ENCODE data around the gene SH2D6. TPM values are rescaled to one million over a fixed set of nuclear protein-coding genes. Genes with fewer than 3 reads are reported as not detected.

The SH2D6 gene
- total and polyA plus RNA-seq, 8 donors = 0.42 to 1.3 (median 0.80) TPM

- Histone ChIP-seq H3K27ac (no peak overlapping the region), H3K36me3 (no peaks in the 10 kb centered on the region), H3K27me3 (no peaks in the 10 kb centered on the region), H3K4me3 (no peak overlapping the region), H3K9me3 (no peaks in the 10 kb centered on the region), H3K4me1 (no peaks in the 10 kb centered on the region)
- intact Hi-C loops (cut with DNase I) = no loop called here
- no peak for DNase-seq
- ATAC-seq = no peak
- TF ChIP-seq, protein P1, sequence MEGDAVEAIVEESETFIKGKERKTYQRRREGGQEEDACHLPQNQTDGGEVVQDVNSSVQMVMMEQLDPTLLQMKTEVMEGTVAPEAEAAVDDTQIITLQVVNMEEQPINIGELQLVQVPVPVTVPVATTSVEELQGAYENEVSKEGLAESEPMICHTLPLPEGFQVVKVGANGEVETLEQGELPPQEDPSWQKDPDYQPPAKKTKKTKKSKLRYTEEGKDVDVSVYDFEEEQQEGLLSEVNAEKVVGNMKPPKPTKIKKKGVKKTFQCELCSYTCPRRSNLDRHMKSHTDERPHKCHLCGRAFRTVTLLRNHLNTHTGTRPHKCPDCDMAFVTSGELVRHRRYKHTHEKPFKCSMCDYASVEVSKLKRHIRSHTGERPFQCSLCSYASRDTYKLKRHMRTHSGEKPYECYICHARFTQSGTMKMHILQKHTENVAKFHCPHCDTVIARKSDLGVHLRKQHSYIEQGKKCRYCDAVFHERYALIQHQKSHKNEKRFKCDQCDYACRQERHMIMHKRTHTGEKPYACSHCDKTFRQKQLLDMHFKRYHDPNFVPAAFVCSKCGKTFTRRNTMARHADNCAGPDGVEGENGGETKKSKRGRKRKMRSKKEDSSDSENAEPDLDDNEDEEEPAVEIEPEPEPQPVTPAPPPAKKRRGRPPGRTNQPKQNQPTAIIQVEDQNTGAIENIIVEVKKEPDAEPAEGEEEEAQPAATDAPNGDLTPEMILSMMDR (IDR thresholded peaks at IDR 0.05) = no peak
Observed at GRCh38 chr2:85462322-85462721, 43.8 kb downstream of the SH2D6 start.

DNA sequence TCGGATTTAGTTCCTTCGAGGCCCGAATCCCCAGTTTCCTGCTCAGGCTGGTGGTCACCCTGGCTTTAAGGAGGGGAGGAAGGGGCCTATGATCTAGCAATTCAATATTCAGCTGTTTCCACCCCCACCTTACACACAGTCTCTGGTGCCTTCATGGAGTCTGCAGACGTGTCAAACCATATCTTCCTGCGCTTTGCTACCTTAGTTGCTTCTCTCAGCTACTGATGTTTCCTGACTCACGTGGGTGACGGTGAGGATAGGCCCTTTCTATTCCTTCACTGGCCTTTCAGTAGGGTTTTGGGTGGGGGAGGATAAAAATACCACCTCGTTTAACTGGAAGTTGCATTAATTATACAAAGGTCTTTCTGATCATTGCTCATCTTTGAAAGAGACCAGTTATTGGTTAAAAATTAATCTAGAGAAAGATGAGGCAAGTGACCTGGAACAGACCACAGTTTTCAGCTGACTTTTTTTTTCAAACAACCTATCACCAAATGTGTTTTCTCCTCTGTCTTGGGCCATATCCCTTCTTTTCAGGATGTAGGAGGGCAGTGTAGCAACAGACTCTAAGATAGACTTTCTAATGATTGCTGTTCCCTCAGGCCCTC, 49.7 kb downstream of the SH2D6 start:
- ATAC-seq (no peak), DNase-seq (no peak)
- TF ChIP-seq, protein P1 (IDR thresholded peaks at IDR 0.05) = no peak
- H3K4me1 ChIP-seq = peaks cover 0 to 11% of the 10 kb centered on the region in 2 donors
- intact Hi-C loops (cut with DNase I) = no loop called here
- no peak overlapping the region for H3K4me3 ChIP-seq
- H3K9me3 ChIP-seq = no peaks in the 10 kb centered on the region
- H3K27ac ChIP-seq = no peak overlapping the region
- H3K36me3 ChIP-seq = no peaks in the 10 kb centered on the region
- no peaks in the 10 kb centered on the region for H3K27me3 ChIP-seq

DNA sequence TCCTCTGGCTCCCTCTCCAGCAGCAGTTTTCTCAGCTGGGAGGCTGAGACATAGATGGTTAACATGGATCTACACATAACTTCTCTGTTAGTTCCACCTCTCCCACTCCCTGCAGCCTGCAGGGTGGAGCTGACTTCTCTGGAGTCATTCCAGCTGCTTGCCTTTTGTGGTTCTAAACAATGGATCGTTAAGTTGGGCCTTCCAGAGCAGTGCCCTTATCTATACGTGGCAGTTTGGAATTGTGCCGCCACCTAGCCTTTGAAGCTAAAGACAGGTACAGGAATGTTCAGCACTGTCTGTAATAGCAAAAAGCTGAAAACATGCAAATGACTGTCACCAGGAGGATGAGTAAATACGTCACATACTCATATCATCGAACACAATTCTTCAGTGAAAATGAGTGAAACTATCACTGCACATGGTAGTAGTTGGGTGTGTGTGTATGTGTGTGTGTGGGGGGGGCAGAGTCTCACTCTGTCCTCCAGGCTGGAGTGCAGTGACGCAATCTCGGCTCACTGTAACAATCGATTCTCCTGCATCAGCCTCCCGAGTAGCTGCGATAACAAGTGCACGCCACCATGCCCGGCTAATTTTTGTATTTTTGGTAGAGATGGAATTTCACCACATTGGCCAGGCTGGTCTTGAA, 50.3 kb downstream of the SH2D6 start:
- no peaks in the 10 kb centered on the region for H3K27me3 ChIP-seq
- peak; percentile 53 for ATAC-seq
- H3K27ac ChIP-seq = no peak overlapping the region
- no peak overlapping the region for H3K4me3 ChIP-seq
- TF ChIP-seq, protein P1 (IDR thresholded peaks at IDR 0.05) = no peak
- H3K9me3 ChIP-seq = no peaks in the 10 kb centered on the region
- intact Hi-C loops (cut with DNase I) = no loop called here
- peaks cover 0 to 11% of the 10 kb centered on the region in 2 donors for H3K4me1 ChIP-seq
- no peak for DNase-seq
- no peaks in the 10 kb centered on the region for H3K36me3 ChIP-seq

DNA sequence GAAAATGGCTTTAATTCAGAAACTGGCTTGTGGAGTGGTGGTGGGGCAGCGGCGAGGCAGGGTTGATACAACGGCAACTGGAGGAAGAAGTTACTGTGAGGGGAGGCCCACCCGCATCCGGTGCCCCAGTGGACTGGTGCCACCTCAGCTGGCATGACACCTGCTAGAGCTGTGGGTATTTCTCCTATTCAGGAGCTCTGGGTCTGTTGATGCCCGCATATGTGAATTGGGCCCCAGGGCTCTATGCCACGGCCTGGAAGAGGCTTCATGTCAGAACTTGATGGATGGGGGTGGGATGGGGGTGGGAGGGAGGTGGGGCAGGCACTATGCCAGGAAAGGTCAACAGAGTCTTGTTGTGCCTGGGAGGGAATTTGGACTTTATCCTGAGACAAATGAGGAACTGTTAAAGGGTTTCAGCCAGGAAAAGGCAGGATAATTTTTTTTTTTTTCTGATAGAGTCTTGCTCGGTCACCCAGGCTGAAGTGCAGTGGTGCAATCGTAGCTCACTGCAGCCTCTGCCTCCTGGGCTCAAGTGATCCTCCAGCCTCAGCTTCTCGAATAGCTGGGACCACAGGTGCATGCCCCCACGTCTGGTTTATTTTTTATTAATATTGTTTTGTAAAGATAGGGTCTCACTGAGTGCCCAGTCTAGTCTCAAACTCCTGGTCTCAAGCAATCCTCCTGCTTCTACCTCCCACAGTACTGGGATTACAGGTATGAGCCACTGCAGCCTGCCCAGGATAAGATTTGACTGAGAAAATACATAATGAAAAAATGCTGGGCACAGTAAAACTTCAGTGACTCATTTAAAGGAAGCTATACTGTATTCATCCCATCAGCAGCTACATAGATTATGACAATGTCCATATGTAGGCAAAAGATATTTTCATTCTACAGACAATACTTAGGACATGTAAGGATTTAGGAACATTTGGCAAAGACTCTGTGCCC, 52.6 kb downstream of the SH2D6 start:
- Histone ChIP-seq H3K4me1 (peaks cover 0 to 11% of the 10 kb centered on the region in 2 donors), H3K27me3 (no peaks in the 10 kb centered on the region), H3K4me3 (no peak overlapping the region), H3K9me3 (no peaks in the 10 kb centered on the region), H3K27ac (no peak overlapping the region), H3K36me3 (no peaks in the 10 kb centered on the region)
- ATAC-seq (peak; percentile 21), DNase-seq (no peak)
- intact Hi-C loops (cut with DNase I) = no loop called here
- TF ChIP-seq, protein P1 (IDR thresholded peaks at IDR 0.05) = no peak

DNA sequence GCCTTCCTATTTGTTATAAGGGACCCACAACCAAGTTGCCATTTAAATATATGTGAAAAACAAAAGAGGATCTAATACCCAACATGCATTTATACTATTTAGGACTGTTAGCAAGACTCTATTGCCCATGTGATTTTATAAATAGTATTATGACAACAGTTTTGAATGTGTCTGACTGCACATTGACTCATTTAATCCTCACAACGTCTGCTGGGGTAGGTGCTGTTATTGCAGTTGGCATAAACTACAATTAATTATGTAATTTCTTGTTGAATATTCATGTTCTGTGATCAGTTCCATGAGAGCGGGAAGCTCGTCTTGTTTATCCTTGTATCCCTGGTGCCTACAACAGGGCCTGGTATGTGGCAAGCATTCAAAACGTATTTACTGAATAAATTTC, 53.7 kb downstream of the SH2D6 start:
- DNase-seq = no peak
- TF ChIP-seq, protein P1 (IDR thresholded peaks at IDR 0.05) = no peak
- Histone ChIP-seq H3K27me3 (no peaks in the 10 kb centered on the region), H3K4me3 (no peak overlapping the region), H3K36me3 (no peaks in the 10 kb centered on the region), H3K27ac (no peak overlapping the region), H3K4me1 (peaks cover 0 to 11% of the 10 kb centered on the region in 2 donors), H3K9me3 (no peaks in the 10 kb centered on the region)
- ATAC-seq = no peak
- intact Hi-C loops (cut with DNase I) = no loop called here

Measured in left lung (tissue), 10 donors.